Measurements from ENCODE around the gene COA1.

- TF ChIP-seq, protein P1, sequence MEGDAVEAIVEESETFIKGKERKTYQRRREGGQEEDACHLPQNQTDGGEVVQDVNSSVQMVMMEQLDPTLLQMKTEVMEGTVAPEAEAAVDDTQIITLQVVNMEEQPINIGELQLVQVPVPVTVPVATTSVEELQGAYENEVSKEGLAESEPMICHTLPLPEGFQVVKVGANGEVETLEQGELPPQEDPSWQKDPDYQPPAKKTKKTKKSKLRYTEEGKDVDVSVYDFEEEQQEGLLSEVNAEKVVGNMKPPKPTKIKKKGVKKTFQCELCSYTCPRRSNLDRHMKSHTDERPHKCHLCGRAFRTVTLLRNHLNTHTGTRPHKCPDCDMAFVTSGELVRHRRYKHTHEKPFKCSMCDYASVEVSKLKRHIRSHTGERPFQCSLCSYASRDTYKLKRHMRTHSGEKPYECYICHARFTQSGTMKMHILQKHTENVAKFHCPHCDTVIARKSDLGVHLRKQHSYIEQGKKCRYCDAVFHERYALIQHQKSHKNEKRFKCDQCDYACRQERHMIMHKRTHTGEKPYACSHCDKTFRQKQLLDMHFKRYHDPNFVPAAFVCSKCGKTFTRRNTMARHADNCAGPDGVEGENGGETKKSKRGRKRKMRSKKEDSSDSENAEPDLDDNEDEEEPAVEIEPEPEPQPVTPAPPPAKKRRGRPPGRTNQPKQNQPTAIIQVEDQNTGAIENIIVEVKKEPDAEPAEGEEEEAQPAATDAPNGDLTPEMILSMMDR (IDR thresholded peaks at IDR 0.05; ENCODE audit: low read depth, low read length, poor library complexity, severe bottlenecking), result no peak
- TF ChIP-seq EZH2phosphoT487 (IDR thresholded peaks at IDR 0.05; ENCODE audit: borderline replicate concordance, low read length), result no peak
Measured at GRCh38 chr7:43619213-43620012, 109.9 kb downstream of the COA1 start.
